Heart left ventricle (tissue), 13 donors: ENCODE measurements around the gene MLN.

Experiments
- POLR2A ChIP-seq, 2 donors: fragments of 450-650 bp; IDR thresholded peaks; one replicate each; pipeline ENCODE4 v1.6.1; 2017; ENCODE audit warnings: antibody characterized with exemption in 2 of 2, mild to moderate bottlenecking in 2 of 2, moderate library complexity in 2 of 2
- TF ChIP-seq, protein P1 (sequence below), 12 donors: fragments of 200-600 bp; sonication (generic) in 4 of 12; IDR thresholded peaks; one replicate each; pipeline versions ENCODE4 v1.5.0 to v1.8.0; 2018 to 2022; ENCODE audit warnings: antibody characterized with exemption in 12 of 12, mild to moderate bottlenecking in 5 of 12
- donor health status: ischemic (EF 13 %, LVEDD 7.1; RV severe dilation, severe dysfunction).
- donor health status: DM: no; HTN: yes; CAD: no.
- donor health status: DM: no; HTN: no; CAD: no.
- donor health status: ischemic (EF 25% LVEDD 6.9; RV normal size, moderate dysfunction).
- donor health status: ischemic (EF 25% LVEDD 5.7; RV mildly dilated, moderate dysfunction).
- donor health status: ischemic (EF 35%, LVEDD 5.7; RV mildly dilated, moderate dysfunction).
- donor health status: nonischemic (EF 11% LVEDD 7.7; RV severe dilation, severe dysfunction).
- donor health status: DM: yes; HTN: yes; CAD: no.
- donor health status: PGD.
- donor health status: ischemic (EF 29% LVEDD 5.4; RV normal size, mild dysfunction).
- donor health status: nonischemic (EF 23%, LVEDD 6.1; RV moderate dilation, normal function).

DNA sequence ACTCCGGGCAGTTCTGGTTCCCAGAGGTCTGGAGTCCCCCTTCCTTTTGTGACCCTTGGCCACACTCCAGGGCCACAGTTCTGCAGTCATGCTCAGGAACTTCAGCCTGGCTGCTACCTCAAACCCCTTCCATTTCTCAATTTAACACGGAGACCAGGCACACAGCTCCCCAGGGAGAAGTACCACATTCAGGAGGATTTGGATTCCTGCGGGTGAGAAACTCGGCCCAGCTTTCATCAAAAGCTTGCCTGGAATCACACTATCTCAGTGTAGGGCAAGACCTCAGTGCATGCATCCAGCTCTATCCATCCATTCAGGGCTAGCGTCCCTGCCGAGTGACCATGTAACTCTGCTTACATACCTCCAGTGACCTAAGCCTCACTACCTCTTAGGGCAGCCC lies 40.3 kb downstream of the MLN start:
- TF ChIP-seq, protein P1, sequence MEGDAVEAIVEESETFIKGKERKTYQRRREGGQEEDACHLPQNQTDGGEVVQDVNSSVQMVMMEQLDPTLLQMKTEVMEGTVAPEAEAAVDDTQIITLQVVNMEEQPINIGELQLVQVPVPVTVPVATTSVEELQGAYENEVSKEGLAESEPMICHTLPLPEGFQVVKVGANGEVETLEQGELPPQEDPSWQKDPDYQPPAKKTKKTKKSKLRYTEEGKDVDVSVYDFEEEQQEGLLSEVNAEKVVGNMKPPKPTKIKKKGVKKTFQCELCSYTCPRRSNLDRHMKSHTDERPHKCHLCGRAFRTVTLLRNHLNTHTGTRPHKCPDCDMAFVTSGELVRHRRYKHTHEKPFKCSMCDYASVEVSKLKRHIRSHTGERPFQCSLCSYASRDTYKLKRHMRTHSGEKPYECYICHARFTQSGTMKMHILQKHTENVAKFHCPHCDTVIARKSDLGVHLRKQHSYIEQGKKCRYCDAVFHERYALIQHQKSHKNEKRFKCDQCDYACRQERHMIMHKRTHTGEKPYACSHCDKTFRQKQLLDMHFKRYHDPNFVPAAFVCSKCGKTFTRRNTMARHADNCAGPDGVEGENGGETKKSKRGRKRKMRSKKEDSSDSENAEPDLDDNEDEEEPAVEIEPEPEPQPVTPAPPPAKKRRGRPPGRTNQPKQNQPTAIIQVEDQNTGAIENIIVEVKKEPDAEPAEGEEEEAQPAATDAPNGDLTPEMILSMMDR (IDR thresholded peaks at IDR 0.05) = no peak
- no peak for TF ChIP-seq POLR2A (IDR thresholded peaks at IDR 0.05)
